ENCODE results near the gene TRIM65.
"Not testable (repeated sequence)": the region's sequence is repeated elsewhere in the genome, so short reads cannot be mapped to it uniquely, and the experiment has no call there.

Gene TRIM65

GRCh38 chr17:75895370-75896155 is 1.2 kb downstream of the TRIM65 start:
- peak; percentile 57 for DNase-seq (ENCODE audit: low spot score)

- DNase-seq (ENCODE audit: low spot score): no peak
Observed at GRCh38 chr17:75894049-75894733, 2.6 kb downstream of the TRIM65 start.

- no peak for DNase-seq (ENCODE audit: low spot score)
Observed at GRCh38 chr17:75893305-75894048, 3.3 kb downstream of the TRIM65 start.

GRCh38 chr17:75892556-75893224 is 4.1 kb downstream of the TRIM65 start:
- DNase-seq (ENCODE audit: low spot score): no peak

GRCh38 chr17:75891605-75892555 is 4.9 kb downstream of the TRIM65 start:
- DNase-seq (ENCODE audit: low spot score): no peak

- no peak for DNase-seq (ENCODE audit: low spot score)
Observed at GRCh38 chr17:75891022-75891604, 5.6 kb downstream of the TRIM65 start.

- no peak for DNase-seq (ENCODE audit: low spot score)
Observed at GRCh38 chr17:75889454-75889853, 7.3 kb downstream of the TRIM65 start.

- no peak for DNase-seq (ENCODE audit: low spot score)
Observed at GRCh38 chr17:75888484-75888883, 8.3 kb downstream of the TRIM65 start.

- DNase-seq (ENCODE audit: low spot score): not testable (repeated sequence)
Observed at GRCh38 chr17:75885860-75886259, 10.9 kb downstream of the TRIM65 start.

- DNase-seq (ENCODE audit: low spot score): no peak
Observed at GRCh38 chr17:75885431-75885830, 11.3 kb downstream of the TRIM65 start.

- no peak for DNase-seq (ENCODE audit: low spot score)
Observed at GRCh38 chr17:75881678-75882454, 14.9 kb downstream of the TRIM65 start.

- DNase-seq (ENCODE audit: low spot score): no peak
Observed at GRCh38 chr17:75880266-75880665, 16.5 kb downstream of the TRIM65 start.

- DNase-seq (ENCODE audit: low spot score): peak; percentile 68
Observed at GRCh38 chr17:75878174-75878998, 18.4 kb downstream of the TRIM65 start, which contains the start of gene TRIM47. TSS of gene TRIM47 (minus strand) at chr17:75878581. CDS start at chr17:75878548, 33 bp downstream.

- DNase-seq (ENCODE audit: low spot score): peak; percentile 73
Observed at GRCh38 chr17:75877752-75878173, 19.0 kb downstream of the TRIM65 start.

GRCh38 chr17:75876938-75877751 is 19.6 kb downstream of the TRIM65 start:
- DNase-seq (ENCODE audit: low spot score): peak; percentile 91

GRCh38 chr17:75876190-75876937 is 20.4 kb downstream of the TRIM65 start:
- no peak for DNase-seq (ENCODE audit: low spot score)

GRCh38 chr17:75875940-75876189 is 20.9 kb downstream of the TRIM65 start:
- DNase-seq (ENCODE audit: low spot score): no peak
